Measurements from ENCODE around the gene TNS3. TPM values are rescaled to one million over a fixed set of nuclear protein-coding genes. Genes with fewer than 3 reads are reported as not detected.

Gene TNS3
- total and polyA plus RNA-seq, 2 of the 13 experiments (the other 11 are each of a cell fraction or from before 2014, with no cell fraction given): 52.9 to 55.7 TPM

DNA sequence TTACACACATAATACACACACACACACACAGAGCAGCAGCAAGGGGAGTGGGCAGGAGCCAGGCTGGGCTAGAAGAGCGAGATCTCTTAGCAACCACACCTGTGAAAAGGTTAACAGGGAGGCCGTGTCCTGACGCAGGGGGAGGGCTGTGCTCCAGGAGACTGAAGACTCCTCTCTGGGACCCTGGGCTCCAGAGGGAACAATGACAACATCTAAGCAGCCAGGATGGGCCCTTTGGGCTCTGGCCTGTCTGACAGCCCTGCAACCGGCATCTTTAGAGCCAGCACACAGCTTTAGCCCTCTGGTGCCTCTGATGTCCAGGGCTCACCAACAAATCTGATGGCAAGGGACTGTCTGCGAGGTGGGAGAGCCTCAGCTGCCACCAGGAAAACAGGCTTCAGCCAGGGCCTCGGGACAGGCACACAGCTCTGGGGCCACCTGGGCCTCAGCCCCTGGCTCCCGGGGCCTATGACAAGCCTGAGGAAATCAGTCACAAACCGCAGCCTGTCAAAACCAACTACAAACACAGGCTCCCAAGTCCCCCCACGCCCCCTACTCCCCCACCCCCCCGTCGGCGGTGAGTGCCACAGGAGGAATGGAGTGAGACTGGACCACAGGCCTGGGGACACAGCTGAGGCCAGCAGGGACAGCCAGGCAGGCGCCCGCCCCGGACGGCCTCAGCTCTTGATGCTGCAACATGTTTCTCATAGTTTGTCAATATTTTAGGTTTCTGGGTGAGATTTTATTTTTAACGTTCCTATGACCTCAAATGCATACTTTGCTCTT lies 102.8 kb downstream of the TNS3 start:
- ChIA-PET POLR2A (interaction anchor here (1.5 kb wide), 1 partner anchor 60 kb away, joined by 4 read pairs; no protein-coding TSS in a partner anchor), CTCF (ENCODE audit: low intra/inter-chr PET ratio, low total read pairs) (no interaction called here)
- Histone ChIP-seq H3K4me2 (ENCODE audit: low read depth, low read length) (no peak overlapping the region), H3K9ac (ENCODE audit: insufficient read depth, low read depth, low read length) (no peak overlapping the region), H3K27me3 (ENCODE audit: control insufficient read depth in 1 of 2, insufficient read depth in 2 of 2, low read length in 2 of 2) (no peaks in the 10 kb centered on the region), H3K79me2 (ENCODE audit: insufficient read depth, low read length) (peaks cover 84% of the 10 kb centered on the region), H2AFZ (ENCODE audit: low read length) (no peak overlapping the region), H3K27ac (ENCODE audit: extremely low read length, insufficient read depth, low read length) (no peak overlapping the region), H3K36me3 (replicated peaks in 1 of 2; ENCODE audit: control insufficient read depth in 1 of 2, insufficient read depth in 2 of 2, low read length in 2 of 2) (peaks cover 6 to 38% of the 10 kb centered on the region in 2 experiments; a peak in 4 of 5 replicates), H3K4me3 (replicated peaks in 1 of 3; ENCODE audit: insufficient read depth in 1 of 3, low read depth in 2 of 3, low read length in 3 of 3) (no peak overlapping the region), H3K9me3 (ENCODE audit: low read length) (no peaks in the 10 kb centered on the region), H4K20me1 (ENCODE audit: insufficient read depth, low read length) (peaks cover 48% of the 10 kb centered on the region), H3K4me1 (ENCODE audit: insufficient read depth, low read length) (peaks cover 94% of the 10 kb centered on the region)
- DNase-seq (ENCODE audit: low spot score) (no peak), FAIRE-seq (no peak), ATAC-seq (no peak)
- in situ Hi-C loops (cut with HindIII; ENCODE audit: extremely low pct_ligation_motif_present, low pct_unique_long_range_greater_than_20kb) (loop anchor here (5.0 kb wide), 1 partner anchor 98 kb away; no protein-coding TSS in a partner anchor), intact Hi-C loops (cut with micrococcal nuclease; ENCODE audit: unreplicated experiment) (loop anchor here (5.0 to 10.0 kb wide), 2 partner anchors 33 to 306 kb away; no protein-coding TSS in a partner anchor)
- no TSS peak for BruUV-seq (replicated peaks)
- 93% methylated on average over 11 of the region's 17 CpGs for WGBS (ENCODE audit: low lambda C conversion rate)
- TF ChIP-seq MIXL1 (CRISPR knock-in tag; IDR thresholded peaks at IDR 0.05) (no peak), AGO2 (optimal IDR thresholded peaks at IDR 0.05; ENCODE audit: low read depth, low read length) (peak; percentile 6)

DNA sequence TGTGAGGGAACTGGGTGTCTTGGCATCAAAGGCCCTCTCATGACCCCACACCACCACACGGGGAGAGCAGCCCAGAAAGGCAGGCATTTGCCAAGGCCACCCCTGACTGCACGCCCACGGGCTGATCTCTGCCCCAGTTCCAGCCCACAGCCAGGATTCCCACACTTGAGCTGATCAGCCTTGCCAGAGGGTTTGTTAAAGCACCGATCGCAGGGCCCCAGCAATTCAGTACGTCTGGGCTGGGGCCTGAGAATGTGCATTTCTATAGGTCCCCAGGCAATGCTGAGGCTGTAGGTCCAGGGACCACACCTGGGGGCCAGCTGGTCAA lies 103.9 kb downstream of the TNS3 start:
- 100% methylated on average over 1 of the region's 6 CpGs for WGBS (ENCODE audit: low lambda C conversion rate)
- Histone ChIP-seq H3K27ac (ENCODE audit: extremely low read length, insufficient read depth, low read length) (peak overlapping the region; percentile 32), H3K79me2 (ENCODE audit: insufficient read depth, low read length) (peaks cover 85% of the 10 kb centered on the region), H4K20me1 (ENCODE audit: insufficient read depth, low read length) (peaks cover 39% of the 10 kb centered on the region), H3K4me1 (ENCODE audit: insufficient read depth, low read length) (peaks cover 96% of the 10 kb centered on the region), H3K27me3 (ENCODE audit: control insufficient read depth in 1 of 2, insufficient read depth in 2 of 2, low read length in 2 of 2) (no peaks in the 10 kb centered on the region), H3K9me3 (ENCODE audit: low read length) (no peaks in the 10 kb centered on the region), H3K9ac (ENCODE audit: insufficient read depth, low read depth, low read length) (no peak overlapping the region), H2AFZ (ENCODE audit: low read length) (no peak overlapping the region), H3K36me3 (replicated peaks in 1 of 2; ENCODE audit: control insufficient read depth in 1 of 2, insufficient read depth in 2 of 2, low read length in 2 of 2) (peaks cover 8 to 36% of the 10 kb centered on the region in 2 experiments; a peak in 4 of 5 replicates), H3K4me3 (replicated peaks in 1 of 3; ENCODE audit: insufficient read depth in 1 of 3, low read depth in 2 of 3, low read length in 3 of 3) (no peak overlapping the region), H3K4me2 (ENCODE audit: low read depth, low read length) (0 out of 2 replicates have a peak overlapping the region, but pooled peaks have one; percentile 1)
- intact Hi-C loops (cut with micrococcal nuclease; ENCODE audit: unreplicated experiment) (loop anchor here (5.0 to 10.0 kb wide), 2 partner anchors 34 to 307 kb away; no protein-coding TSS in a partner anchor), in situ Hi-C loops (cut with HindIII; ENCODE audit: extremely low pct_ligation_motif_present, low pct_unique_long_range_greater_than_20kb) (loop anchor here (5.0 kb wide), 1 partner anchor 99 kb away; no protein-coding TSS in a partner anchor)
- no TSS peak for BruUV-seq (replicated peaks)
- CTCF ChIA-PET (ENCODE audit: low intra/inter-chr PET ratio, low total read pairs): no interaction called here
- POLR2A ChIA-PET: interaction anchor here (1.5 to 3.9 kb wide), 2 partner anchors 22 to 61 kb away, joined by 3 to 46 read pairs; no protein-coding TSS in a partner anchor
- DNase-seq (ENCODE audit: low spot score): no peak
- no peak for FAIRE-seq
- no peak for ATAC-seq
- no peak for TF ChIP-seq CEBPB (IDR thresholded peaks at IDR 0.05; ENCODE audit: borderline replicate concordance, low read depth, low read length)
- TF ChIP-seq, protein P1, sequence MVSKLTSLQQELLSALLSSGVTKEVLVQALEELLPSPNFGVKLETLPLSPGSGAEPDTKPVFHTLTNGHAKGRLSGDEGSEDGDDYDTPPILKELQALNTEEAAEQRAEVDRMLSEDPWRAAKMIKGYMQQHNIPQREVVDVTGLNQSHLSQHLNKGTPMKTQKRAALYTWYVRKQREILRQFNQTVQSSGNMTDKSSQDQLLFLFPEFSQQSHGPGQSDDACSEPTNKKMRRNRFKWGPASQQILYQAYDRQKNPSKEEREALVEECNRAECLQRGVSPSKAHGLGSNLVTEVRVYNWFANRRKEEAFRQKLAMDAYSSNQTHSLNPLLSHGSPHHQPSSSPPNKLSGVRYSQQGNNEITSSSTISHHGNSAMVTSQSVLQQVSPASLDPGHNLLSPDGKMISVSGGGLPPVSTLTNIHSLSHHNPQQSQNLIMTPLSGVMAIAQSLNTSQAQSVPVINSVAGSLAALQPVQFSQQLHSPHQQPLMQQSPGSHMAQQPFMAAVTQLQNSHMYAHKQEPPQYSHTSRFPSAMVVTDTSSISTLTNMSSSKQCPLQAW (CRISPR knock-in tag; IDR thresholded peaks at IDR 0.05): no peak
- no peak for TF ChIP-seq KDM3A (CRISPR knock-in tag; IDR thresholded peaks at IDR 0.05; ENCODE audit: low read depth)
- TF ChIP-seq, protein P2, sequence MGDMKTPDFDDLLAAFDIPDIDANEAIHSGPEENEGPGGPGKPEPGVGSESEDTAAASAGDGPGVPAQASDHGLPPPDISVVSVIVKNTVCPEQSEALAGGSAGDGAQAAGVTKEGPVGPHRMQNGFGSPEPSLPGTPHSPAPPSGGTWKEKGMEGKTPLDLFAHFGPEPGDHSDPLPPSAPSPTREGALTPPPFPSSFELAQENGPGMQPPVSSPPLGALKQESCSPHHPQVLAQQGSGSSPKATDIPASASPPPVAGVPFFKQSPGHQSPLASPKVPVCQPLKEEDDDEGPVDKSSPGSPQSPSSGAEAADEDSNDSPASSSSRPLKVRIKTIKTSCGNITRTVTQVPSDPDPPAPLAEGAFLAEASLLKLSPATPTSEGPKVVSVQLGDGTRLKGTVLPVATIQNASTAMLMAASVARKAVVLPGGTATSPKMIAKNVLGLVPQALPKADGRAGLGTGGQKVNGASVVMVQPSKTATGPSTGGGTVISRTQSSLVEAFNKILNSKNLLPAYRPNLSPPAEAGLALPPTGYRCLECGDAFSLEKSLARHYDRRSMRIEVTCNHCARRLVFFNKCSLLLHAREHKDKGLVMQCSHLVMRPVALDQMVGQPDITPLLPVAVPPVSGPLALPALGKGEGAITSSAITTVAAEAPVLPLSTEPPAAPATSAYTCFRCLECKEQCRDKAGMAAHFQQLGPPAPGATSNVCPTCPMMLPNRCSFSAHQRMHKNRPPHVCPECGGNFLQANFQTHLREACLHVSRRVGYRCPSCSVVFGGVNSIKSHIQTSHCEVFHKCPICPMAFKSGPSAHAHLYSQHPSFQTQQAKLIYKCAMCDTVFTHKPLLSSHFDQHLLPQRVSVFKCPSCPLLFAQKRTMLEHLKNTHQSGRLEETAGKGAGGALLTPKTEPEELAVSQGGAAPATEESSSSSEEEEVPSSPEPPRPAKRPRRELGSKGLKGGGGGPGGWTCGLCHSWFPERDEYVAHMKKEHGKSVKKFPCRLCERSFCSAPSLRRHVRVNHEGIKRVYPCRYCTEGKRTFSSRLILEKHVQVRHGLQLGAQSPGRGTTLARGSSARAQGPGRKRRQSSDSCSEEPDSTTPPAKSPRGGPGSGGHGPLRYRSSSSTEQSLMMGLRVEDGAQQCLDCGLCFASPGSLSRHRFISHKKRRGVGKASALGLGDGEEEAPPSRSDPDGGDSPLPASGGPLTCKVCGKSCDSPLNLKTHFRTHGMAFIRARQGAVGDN (CRISPR knock-in tag; IDR thresholded peaks at IDR 0.05): peak; percentile 66; the same call in 1 of the 2 replicates
- no peak for TF ChIP-seq SALL1 (CRISPR knock-in tag; IDR thresholded peaks at IDR 0.05)
- TF ChIP-seq ZBTB38 (CRISPR knock-in tag; IDR thresholded peaks at IDR 0.05): peak; percentile 49; the same call in 1 of the 2 replicates
- TF ChIP-seq, protein P3, sequence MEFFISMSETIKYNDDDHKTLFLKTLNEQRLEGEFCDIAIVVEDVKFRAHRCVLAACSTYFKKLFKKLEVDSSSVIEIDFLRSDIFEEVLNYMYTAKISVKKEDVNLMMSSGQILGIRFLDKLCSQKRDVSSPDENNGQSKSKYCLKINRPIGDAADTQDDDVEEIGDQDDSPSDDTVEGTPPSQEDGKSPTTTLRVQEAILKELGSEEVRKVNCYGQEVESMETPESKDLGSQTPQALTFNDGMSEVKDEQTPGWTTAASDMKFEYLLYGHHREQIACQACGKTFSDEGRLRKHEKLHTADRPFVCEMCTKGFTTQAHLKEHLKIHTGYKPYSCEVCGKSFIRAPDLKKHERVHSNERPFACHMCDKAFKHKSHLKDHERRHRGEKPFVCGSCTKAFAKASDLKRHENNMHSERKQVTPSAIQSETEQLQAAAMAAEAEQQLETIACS (CRISPR knock-in tag; IDR thresholded peaks at IDR 0.05): no peak

Measured in HepG2 (cell line).